ENCODE data around the gene FGGY. TPM values are rescaled to one million over a fixed set of nuclear protein-coding genes. Genes with fewer than 3 reads are reported as not detected.
A peak's percentile ranks its signal among the peaks of the same experiment; 100 is the strongest.

FGGY gene
- total and polyA plus RNA-seq, 8 donors = 6.2 to 27.0 (median 16.0) TPM

DNA sequence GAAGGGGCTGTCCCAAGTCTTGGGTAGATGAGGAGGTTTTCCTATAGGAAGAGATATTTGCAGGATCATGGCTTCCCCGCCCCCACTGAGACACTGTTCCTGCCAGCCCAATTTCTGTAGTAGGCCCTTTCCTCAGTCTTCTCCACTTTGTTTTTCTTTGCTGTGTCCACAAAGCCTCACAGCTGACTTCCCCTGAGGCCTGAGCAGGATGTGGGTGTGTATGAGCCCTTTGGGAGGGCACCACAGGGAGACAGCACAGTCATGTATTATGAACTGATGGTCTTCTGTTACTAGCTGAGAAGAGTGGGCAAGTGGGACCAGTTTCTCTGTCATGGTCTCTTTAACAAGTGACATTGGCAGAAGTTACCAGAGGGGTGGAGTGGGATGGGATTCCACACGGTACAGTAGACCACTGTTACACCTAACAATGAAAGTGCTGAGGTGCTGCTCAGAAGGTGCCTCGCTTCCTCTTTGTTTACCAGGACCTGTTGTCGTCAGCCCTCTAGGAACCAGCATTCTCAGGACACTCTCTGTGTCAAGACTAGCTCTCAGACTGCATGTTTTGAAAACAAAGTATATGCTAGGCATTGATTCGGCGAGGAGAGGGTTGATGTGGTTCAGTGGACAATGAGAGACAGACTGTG lies 264.0 kb downstream of the FGGY start:
- no peak for FAIRE-seq
- no peak overlapping the region for H3K27ac ChIP-seq
- DNase-seq = no peak
- no peaks in the 10 kb centered on the region for H3K4me1 ChIP-seq
- ATAC-seq = no peak
- H3K9me3 ChIP-seq = no peaks in the 10 kb centered on the region
- no peak overlapping the region for H3K4me3 ChIP-seq
- intact Hi-C loops (cut with DNase I) = no loop called here
- 95 to 98% methylated on average over 6 of the region's 6 CpGs for WGBS, 2 donors
- TF ChIP-seq, protein P1, sequence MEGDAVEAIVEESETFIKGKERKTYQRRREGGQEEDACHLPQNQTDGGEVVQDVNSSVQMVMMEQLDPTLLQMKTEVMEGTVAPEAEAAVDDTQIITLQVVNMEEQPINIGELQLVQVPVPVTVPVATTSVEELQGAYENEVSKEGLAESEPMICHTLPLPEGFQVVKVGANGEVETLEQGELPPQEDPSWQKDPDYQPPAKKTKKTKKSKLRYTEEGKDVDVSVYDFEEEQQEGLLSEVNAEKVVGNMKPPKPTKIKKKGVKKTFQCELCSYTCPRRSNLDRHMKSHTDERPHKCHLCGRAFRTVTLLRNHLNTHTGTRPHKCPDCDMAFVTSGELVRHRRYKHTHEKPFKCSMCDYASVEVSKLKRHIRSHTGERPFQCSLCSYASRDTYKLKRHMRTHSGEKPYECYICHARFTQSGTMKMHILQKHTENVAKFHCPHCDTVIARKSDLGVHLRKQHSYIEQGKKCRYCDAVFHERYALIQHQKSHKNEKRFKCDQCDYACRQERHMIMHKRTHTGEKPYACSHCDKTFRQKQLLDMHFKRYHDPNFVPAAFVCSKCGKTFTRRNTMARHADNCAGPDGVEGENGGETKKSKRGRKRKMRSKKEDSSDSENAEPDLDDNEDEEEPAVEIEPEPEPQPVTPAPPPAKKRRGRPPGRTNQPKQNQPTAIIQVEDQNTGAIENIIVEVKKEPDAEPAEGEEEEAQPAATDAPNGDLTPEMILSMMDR (IDR thresholded peaks at IDR 0.05) = no peak
- no peaks in the 10 kb centered on the region for H3K27me3 ChIP-seq
- H3K36me3 ChIP-seq = no peaks in the 10 kb centered on the region

- no peaks in the 10 kb centered on the region for H3K27me3 ChIP-seq
- H3K4me1 ChIP-seq = no peaks in the 10 kb centered on the region
- intact Hi-C loops (cut with DNase I) = no loop called here
- no peak overlapping the region for H3K4me3 ChIP-seq
- TF ChIP-seq, protein P1 (IDR thresholded peaks at IDR 0.05) = no peak
- WGBS, 2 donors = 89 to 90% methylated on average over 1 of the region's 1 CpG
- no peak for DNase-seq
- ATAC-seq = no peak
- FAIRE-seq = no peak
- no peak overlapping the region for H3K27ac ChIP-seq
- no peaks in the 10 kb centered on the region for H3K36me3 ChIP-seq
- no peaks in the 10 kb centered on the region for H3K9me3 ChIP-seq
Observed at GRCh38 chr1:59561796-59562195, 264.9 kb downstream of the FGGY start.

DNA sequence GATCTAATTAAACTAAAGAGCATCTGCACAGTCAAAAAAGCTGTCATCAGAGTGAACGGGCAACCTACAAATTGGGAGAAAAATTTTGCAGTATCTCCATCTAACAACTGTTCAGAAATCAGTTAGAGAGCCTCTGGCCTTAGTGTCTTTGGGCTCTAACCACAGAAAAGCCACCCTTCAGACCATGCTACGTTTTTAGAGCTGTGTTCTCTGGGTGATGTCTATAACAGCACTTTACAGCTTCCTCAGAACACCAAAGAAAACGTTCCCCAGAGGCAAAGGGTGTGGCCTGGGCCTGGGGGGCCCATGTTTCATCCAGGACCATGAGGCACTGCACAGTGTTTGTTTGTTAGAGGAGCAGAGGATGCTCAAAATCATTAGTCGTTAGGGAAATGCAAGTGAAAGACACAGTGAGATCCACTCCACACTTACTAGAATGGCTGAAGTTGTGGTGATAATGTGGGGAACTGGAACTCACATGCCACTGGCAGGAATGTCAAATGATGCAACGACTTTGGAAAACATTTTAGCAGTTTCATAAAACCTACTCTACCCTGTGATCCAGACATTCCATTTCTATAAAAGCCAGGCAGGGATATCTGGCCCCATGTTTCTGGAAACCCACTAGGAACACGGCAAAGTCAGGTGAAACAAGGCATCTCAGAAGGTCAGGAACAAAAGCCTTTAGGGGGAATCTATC lies 267.4 kb downstream of the FGGY start:
- H3K4me3 ChIP-seq = no peak overlapping the region
- H3K36me3 ChIP-seq = no peaks in the 10 kb centered on the region
- TF ChIP-seq, protein P1 (IDR thresholded peaks at IDR 0.05) = no peak
- intact Hi-C loops (cut with DNase I) = no loop called here
- FAIRE-seq (no peak), DNase-seq (no peak), ATAC-seq (no peak)
- H3K9me3 ChIP-seq = no peaks in the 10 kb centered on the region
- no peak overlapping the region for H3K27ac ChIP-seq
- H3K27me3 ChIP-seq = no peaks in the 10 kb centered on the region
- 78 to 79% methylated on average over 6 of the region's 6 CpGs for WGBS, 2 donors
- no peaks in the 10 kb centered on the region for H3K4me1 ChIP-seq

GRCh38 chr1:59565611-59566410 lies 268.9 kb downstream of the FGGY start:
- Histone ChIP-seq H3K27ac (no peak overlapping the region), H3K4me3 (no peak overlapping the region), H3K36me3 (no peaks in the 10 kb centered on the region), H3K27me3 (no peaks in the 10 kb centered on the region), H3K9me3 (no peaks in the 10 kb centered on the region), H3K4me1 (peaks cover 0 to 2% (median 0%) of the 10 kb centered on the region in 3 donors)
- intact Hi-C loops (cut with DNase I) = no loop called here
- WGBS, 2 donors = 86 to 95% methylated on average over 5 of the region's 5 CpGs
- FAIRE-seq (no peak), DNase-seq (no peak), ATAC-seq (peak in 1 of 4 donors; percentile 52)
- TF ChIP-seq, protein P1 (IDR thresholded peaks at IDR 0.05) = no peak
